NAMALWA (cell line): ENCODE data around the gene SRGAP3.

Source experiments
- DNase-seq: peaks from one replicate; pipeline ENCODE4 v3.0.0-alpha.2; 2015; ENCODE audit warnings: low spot score

The SRGAP3 gene

GRCh38 chr3:8985411-8985831 lies 264.0 kb downstream of the SRGAP3 start:
- no peak for DNase-seq

- no peak for DNase-seq
Observed at GRCh38 chr3:8984526-8984925, 264.9 kb downstream of the SRGAP3 start.

- DNase-seq = no peak
Observed at GRCh38 chr3:8984081-8984480, 265.4 kb downstream of the SRGAP3 start.

- no peak for DNase-seq
Observed at GRCh38 chr3:8983591-8983990, 265.9 kb downstream of the SRGAP3 start.

GRCh38 chr3:8983026-8983425 lies 266.4 kb downstream of the SRGAP3 start:
- DNase-seq = no peak

GRCh38 chr3:8982509-8982908 lies 266.9 kb downstream of the SRGAP3 start:
- DNase-seq = no peak

GRCh38 chr3:8981700-8982099 lies 267.7 kb downstream of the SRGAP3 start:
- DNase-seq = no peak

- no peak for DNase-seq
Observed at GRCh38 chr3:8981296-8981695, 268.1 kb downstream of the SRGAP3 start.

GRCh38 chr3:8980756-8981257 lies 268.6 kb downstream of the SRGAP3 start:
- DNase-seq = no peak

- DNase-seq = no peak
Observed at GRCh38 chr3:8979262-8979661, 270.2 kb downstream of the SRGAP3 start.

- DNase-seq = no peak
Observed at GRCh38 chr3:8978551-8978950, 270.9 kb downstream of the SRGAP3 start.

- no peak for DNase-seq
Observed at GRCh38 chr3:8976540-8977182, 272.8 kb downstream of the SRGAP3 start.

- DNase-seq = no peak
Observed at GRCh38 chr3:8975081-8976020, 274.1 kb downstream of the SRGAP3 start.

- no peak for DNase-seq
Observed at GRCh38 chr3:8974458-8974857, 275.0 kb downstream of the SRGAP3 start.

GRCh38 chr3:8972639-8973038 lies 276.8 kb downstream of the SRGAP3 start:
- DNase-seq = peak; percentile 54

- peak; percentile 84 for DNase-seq
Observed at GRCh38 chr3:8970971-8971589, 278.4 kb downstream of the SRGAP3 start.

- no peak for DNase-seq
Observed at GRCh38 chr3:8969241-8969640, 280.2 kb downstream of the SRGAP3 start.

GRCh38 chr3:8968375-8968882 lies 281.0 kb downstream of the SRGAP3 start:
- no peak for DNase-seq

- no peak for DNase-seq
Observed at GRCh38 chr3:8967553-8967952, 281.9 kb downstream of the SRGAP3 start.

GRCh38 chr3:8966820-8967348 lies 282.6 kb downstream of the SRGAP3 start:
- no peak for DNase-seq

- DNase-seq = no peak
Observed at GRCh38 chr3:8966150-8966819, 283.2 kb downstream of the SRGAP3 start.
